Mucosa of gallbladder (tissue), 1 donor: ENCODE data around the gene SMG6. TPM values are rescaled to one million over a fixed set of nuclear protein-coding genes. Genes with fewer than 3 reads are reported as not detected.

Source experiments
- DNase-seq: peaks from one replicate; pipeline ENCODE4 v3.0.0-alpha.2; 2020; ENCODE audit warnings: low spot score
- total RNA-seq: library from RNA; stranded (reverse); gene quantifications from one replicate; pipeline ENCODE4 v1.2.1, GENCODE V29; 2021
- donor health status: DM: no; HTN: no; CAD: no.

The SMG6 gene
- total RNA-seq, 1 donor from 2014 or later, result 36.9 TPM

DNA sequence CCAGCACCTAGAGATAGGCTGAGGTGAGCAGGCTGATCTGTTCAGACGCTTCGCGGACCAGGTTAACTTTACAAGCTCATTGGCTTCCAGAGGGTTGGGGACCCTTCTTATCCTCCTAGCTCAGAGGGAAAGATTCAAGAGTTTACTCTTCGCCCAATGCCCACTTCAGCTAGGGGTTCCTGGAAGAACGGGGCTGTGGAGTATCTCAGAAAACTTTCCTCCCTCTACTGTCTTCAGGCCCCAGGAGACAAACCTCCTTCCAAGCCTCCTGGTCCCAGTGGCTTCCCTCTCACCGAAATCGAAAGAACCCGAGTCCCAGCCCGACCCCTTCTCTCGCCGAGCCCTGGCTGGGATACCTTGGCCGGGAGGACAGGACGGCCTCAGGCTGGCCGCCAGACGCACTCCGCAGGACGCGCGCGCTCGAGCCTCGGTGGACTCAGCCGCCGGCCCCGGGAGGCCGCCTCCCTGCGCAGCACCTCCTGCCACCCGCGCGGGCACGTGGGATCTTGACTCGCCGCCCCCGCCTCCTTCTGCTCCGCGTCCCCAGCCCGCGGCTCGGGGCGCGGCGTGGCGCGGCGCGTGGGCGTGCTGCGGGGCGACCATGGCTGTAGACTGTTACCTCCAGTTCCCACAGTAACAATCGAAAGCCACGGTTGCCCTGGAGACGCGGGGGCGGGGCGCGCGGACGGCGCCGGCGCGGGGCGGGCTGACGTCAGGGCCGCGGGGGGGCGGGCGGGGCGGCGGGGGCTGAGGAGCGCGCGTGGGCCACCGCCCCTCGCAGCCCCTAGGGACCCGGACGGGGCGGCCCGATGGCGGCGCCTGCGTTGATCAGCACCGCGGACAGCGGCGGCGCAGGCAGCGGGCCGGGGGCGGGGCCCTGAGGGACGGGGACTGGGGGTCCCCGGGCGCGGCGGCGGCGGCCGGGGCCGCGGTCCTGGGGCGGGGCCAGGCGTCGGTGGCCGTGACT lies 254.0 kb downstream of the SMG6 start:
- peak; percentile 88 for DNase-seq

GRCh38 chr17:2048805-2049204 lies 254.8 kb downstream of the SMG6 start:
- DNase-seq, result no peak

DNA sequence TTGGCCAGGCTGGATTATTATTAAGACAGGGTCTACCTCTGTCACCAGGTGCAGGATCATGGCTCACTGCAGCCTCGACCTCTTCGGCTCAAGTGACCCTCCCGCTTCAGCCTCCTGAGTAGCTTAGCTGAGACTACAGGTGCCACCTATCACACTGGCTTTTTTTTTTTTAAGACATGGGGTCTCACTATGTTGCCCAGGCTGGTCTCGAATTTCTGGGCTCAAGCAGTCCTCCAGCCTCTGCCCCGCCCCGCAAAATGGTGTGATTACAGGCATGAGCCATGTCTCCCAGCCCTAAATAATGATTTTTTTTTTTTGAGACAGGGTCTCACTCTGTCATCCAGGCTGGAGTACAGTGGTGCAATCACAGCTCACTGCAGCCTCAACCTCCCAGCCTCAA lies 256.0 kb downstream of the SMG6 start:
- DNase-seq, result no peak

DNA sequence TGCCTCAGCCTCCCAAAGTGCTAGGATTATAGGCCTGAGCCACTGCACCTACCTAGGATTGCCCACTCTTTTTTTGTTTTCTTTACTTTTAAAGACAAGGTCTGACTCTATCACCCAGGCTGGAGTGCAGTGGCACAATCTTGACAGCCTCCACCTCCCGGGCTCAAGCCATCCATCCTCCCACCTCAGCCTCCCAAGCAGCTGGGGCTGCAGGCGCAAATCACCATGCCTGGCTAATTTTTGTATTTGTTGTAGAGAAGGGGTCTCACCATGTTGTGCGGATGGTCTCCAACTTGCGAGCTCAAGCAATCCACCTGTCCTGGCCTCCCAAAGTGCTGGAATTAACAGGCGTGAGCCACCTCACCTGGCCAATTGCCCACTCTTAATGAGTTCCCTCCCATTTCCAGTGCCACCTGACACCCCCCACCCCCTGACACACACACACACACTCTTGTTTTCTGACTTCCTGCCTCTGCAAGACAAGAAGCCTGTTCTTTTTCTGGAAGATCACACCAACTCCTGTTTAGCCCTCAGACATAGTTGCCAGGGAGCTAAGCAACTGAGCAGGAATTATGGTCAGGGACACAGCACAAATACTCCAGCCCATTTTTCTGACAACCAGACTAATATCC lies 259.2 kb downstream of the SMG6 start:
- DNase-seq, result no peak

- DNase-seq, result no peak
Measured at GRCh38 chr17:2043785-2044184, 259.8 kb downstream of the SMG6 start.

DNA sequence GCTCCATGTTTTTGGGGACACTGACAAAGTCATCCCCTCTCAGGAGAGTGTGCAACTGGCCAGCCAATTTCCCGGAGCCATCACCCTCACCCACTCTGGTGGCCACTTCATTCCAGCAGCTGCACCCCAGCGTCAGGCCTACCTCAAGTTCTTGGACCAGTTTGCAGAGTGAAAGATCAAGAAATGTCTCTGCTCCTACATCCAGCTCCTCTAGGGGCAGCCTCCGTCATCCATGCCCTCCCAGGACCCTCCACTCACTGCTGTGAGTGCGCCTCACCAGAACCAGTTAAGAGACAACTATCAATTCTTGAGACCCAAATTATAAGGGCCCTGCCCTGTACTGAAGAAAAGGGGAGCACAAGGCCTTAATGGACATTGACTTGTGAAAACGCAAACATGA lies 260.7 kb downstream of the SMG6 start:
- no peak for DNase-seq

- no peak for DNase-seq
Measured at GRCh38 chr17:2042390-2042847, 261.2 kb downstream of the SMG6 start.

GRCh38 chr17:2041561-2042389 lies 261.8 kb downstream of the SMG6 start, which contains the start of gene OVCA2:
Gene OVCA2 (plus strand): TSS chr17:2042022. CDS start chr17:2042048, 26 bp downstream.
- peak; percentile 96 for DNase-seq

GRCh38 chr17:2040942-2041560 lies 262.5 kb downstream of the SMG6 start:
- DNase-seq, result no peak

GRCh38 chr17:2040219-2040827 lies 263.3 kb downstream of the SMG6 start:
- DNase-seq, result no peak

DNA sequence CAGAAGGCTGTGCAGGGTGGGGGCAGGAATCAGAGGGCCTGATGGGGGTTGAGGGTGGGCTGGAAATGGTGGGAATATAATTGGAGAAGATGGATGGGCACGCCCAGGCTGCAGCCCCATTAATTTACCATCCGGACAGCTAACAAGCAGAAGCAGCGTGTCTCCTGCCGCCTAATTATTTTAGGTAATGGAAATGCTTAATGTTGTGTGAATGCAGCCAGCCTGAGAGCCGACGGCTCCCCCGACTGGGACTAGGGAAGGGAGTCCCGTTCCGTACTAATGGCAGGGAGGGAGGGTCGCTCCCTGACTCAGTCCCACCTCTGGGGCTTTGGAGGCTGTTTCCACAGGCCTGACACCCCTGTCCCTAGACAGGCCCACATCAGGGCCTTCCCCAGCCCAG lies 266.4 kb downstream of the SMG6 start:
- DNase-seq, result no peak

DNA sequence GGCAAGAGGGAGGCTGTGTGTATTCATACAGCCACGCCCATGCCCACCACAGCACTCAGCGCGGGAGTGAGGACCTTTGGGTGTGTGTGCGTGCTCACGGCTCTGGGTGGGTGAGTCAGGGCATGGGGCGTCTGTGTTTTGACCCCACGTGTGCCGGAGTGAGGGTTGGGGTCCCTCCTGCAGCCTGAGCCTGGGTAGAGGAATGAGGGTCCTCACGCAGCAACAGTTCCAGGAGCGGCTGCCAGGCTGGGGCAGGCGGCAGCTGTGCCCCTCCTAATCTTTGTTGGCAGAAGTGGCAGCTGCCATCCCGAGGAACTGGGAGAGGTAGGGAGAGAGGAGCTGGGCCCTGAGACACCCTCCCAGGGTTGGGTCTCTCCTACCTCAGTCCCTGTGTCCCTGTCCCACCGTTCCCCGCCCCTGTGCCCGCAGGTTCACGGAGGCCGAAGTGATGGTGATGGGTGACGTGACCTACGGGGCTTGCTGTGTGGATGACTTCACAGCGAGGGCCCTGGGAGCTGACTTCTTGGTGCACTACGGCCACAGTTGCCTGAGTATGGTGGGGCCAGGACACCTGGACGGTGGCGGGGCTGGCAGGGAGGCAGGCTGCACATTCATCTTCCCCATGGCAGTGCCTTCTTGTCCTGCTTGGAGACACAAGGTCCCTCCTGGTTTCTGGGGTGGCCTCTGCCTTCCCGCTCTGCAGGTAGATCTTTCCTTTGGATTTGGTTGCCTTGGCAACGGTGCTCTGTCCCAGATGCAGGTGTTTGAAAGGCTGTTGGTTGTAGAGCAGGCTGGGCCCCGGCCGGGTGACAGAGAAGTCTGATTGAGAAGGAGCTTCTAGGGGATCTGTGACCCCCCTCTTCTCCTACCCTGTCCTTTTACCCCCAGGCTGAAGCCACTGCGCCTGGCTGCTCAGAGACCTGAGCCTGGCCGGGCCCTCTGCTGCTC lies 267.8 kb downstream of the SMG6 start:
- no peak for DNase-seq

DNA sequence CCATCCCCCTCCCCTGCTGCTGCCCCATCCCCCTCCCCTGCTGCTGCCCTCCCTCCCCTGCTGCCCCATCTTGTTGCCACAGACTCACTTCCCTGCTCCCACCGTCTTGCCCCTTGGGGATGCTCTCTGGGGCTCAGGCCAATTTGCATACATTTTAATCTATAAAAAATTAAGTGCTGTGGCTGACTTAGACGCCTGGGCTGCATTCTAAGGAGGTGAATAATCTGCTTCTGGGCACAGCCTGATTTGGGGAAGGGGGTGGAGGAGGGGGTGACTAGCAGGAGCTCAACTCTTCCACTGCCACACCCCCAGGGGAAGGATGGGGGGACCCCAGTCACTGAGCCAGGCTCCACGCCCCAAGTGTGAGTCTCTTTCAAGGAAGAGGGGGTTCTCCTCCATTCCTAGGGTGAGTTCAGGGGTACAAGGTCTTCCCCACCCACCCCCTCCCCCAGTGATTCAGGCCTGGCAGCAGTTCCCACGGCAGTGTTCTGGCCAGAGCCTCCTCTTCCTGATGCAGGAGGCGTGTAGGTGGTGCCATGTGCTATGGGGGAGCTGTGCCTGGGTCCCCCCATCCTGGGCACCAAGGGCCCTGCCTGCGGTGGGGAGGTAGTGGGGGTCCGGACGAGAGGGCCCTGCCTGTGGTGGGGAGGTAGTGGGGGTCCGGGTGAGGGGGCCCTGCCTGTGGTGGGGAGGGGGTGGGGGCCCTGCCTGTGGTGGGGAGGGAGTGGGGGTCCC lies 268.6 kb downstream of the SMG6 start:
- DNase-seq, result no peak

- no peak for DNase-seq
Measured at GRCh38 chr17:2034157-2034556, 269.4 kb downstream of the SMG6 start.

DNA sequence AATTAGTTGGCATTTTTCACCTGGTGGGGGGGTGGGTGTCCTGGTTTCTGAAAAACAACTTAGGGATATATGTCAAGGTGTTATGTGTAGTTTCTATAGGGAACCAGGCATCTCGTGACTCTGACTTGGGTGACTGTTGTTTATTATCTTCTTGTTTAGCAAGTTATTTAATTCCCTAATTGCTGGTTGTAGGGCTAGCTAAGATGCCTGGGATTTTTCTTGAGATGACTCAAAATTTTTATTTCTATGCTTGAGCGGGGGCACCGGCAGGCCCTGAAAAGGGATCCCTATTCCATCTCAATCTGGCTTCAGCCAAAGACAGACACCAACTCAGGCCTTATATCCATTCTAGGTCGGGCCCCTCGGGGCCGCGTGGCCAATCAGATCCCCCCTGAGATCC lies 270.4 kb downstream of the SMG6 start:
- DNase-seq, result no peak

- no peak for DNase-seq
Measured at GRCh38 chr17:2030779-2031163, 272.8 kb downstream of the SMG6 start.

DNA sequence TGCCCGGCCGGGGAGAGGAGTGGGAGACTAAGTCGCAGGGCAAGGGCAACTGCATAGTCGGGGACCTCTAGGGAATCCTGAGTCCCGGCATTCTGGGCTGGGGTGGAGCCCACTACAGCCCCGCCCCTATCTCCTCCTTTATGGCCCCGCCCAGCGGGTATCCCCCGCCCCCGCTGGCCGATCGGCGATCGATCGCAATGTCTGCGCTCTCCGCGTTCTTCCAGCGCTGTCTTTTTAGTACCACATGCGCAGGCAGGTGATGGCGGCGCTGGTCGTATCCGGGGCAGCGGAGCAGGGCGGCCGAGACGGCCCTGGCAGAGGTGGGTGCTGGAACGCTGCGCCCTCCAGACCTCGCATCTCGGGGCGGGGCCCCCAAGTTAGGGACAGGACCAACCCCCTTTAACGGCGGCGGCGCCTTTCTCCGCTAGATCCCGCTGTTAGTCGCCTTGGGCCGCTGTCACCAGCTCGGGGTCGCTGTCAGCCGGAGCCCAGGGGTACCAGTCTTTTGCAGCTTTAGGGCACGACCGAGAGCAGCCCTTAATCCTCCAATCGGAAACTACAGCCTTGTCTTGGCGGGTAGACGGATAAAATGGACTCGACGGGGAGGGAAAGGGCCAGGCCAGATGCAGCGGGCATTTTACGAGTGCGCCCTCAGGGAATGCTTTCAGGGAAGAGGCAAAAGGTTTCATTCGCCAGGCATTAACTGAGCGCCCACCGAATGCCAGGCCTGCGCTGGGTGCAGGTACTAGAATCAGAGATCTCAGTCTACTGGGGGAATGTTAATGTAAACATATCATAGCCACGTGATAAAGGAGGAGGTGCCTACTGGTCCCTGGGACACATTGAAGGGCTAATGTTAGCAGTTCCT lies 273.4 kb downstream of the SMG6 start, which contains the start of gene DPH1:
DPH1 (plus strand) TSS at position 243 of the 868 bp plus-strand sequence; CDS start at position 260, 17 bp downstream.
- peak; percentile 90 for DNase-seq

- no peak for DNase-seq
Measured at GRCh38 chr17:2028737-2029136, 274.8 kb downstream of the SMG6 start.
